Pancreas (tissue), 10 donors: ENCODE measurements around the gene CDC20. TPM values are rescaled to one million over a fixed set of nuclear protein-coding genes. Genes with fewer than 3 reads are reported as not detected.

ENCODE experiments used
- ATAC-seq, 4 donors: fragments of 200-7000 bp; cut with Tn5 transposase; one replicate each; pipeline versions ENCODE4 v1.8.0 to v1.9.1; 2020; ENCODE audit warnings: mild to moderate bottlenecking in 4 of 4, moderate library complexity in 4 of 4
- DNase-seq, 6 donors: peaks; one replicate each; pipeline ENCODE4 v3.0.0-alpha.2; 2020
- FAIRE-seq: peaks from 2 replicates; lab custom pipeline; 2012; peaks lifted over from hg19 to GRCh38; lab: Jason Lieb, UNC
- H3K27ac ChIP-seq, 4 donors: fragments of 200-600 bp; sonication (generic); 1 replicate in 3 of 4; 2 replicates in 1 of 4; pipeline versions ENCODE4 v1.5.0 to v1.8.0; 2020
- H3K27me3 ChIP-seq, 4 donors: fragments of 200-600 bp; one replicate each; pipeline ENCODE4 v1.8.0; 2021
- H3K36me3 ChIP-seq, 3 donors: fragments of 200-600 bp; sonication (generic) in 1 of 3; one replicate each; pipeline versions ENCODE4 v1.5.0 to v1.8.0; 2020 to 2021
- H3K4me1 ChIP-seq, 3 donors: fragments of 200-600 bp; one replicate each; pipeline ENCODE4 v1.8.0; 2021
- H3K4me3 ChIP-seq, 4 donors: fragments of 200-600 bp; sonication (generic) in 2 of 4; one replicate each; pipeline versions ENCODE4 v1.5.0 to v1.8.0; 2020 to 2021
- H3K9me3 ChIP-seq, 4 donors: fragments of 200-600 bp; one replicate each; pipeline ENCODE4 v1.8.0; 2021
- CTCF ChIP-seq, 4 donors: fragments of 200-600 bp; sonication (generic) in 3 of 4; IDR thresholded peaks; one replicate each; pipeline versions ENCODE4 v1.5.0 to v1.8.0; 2021; ENCODE audit warnings: antibody characterized with exemption in 4 of 4
- WGBS, 2 donors: extraction: QIAGEN DNeasy Blood & Tissue Kit; methylation state at CpG; one replicate each; pipeline ENCODE4 v1.1.7; 2013; 5-methylcytosine and 5-hydroxymethylcytosine counted together
- intact Hi-C, 3 donors: fragments of 100-400 bp; cut with DNase I; formaldehyde crosslinking; loops; one replicate each; pipeline versions ENCODE4 v1.11.1 to v1.14.2; 2022
- polyA plus RNA-seq, 2 donors: library from polyadenylated mRNA; stranded (reverse); fragments of 200-250 nt; gene quantifications; one replicate each; pipeline ENCODE4 v1.2.3, GENCODE V29; 2013
- total RNA-seq, 6 donors: library from RNA; stranded (reverse); fragmentation: NEBNext Ultra II Directional in 4 of 6; extraction: Animal tissue kit (Norgen Biotek cat#: 25700) in 4 of 6; gene quantifications; one replicate each; pipeline versions ENCODE4 v1.2.1 to v1.2.4, GENCODE V29; 2021 to 2023
- donor health status: healthy with polysubstance abuse.
- donor health status: DM: no; HTN: no; CAD: no; lungs with moderate emphysema.
- donor health status: DM: no; HTN: no; CAD: no.
- donor health status: control.
- donor health status: control.
- donor health status: Bipolar disorder and iron deficiency.
- donor health status: DM: yes; HTN: yes; CAD: no.
- donor health status: DM: no; HTN: no; CAD: no.
- donor health status: DM: no; HTN: no; CAD: no.
- donor health status: DM: yes; HTN: yes; CAD: no.

CDC20 gene
- total and polyA plus RNA-seq, 8 donors = 0.12 to 1.8 (median 0.52) TPM

- no peak for FAIRE-seq
- 89 to 92% methylated on average over 2 of the region's 2 CpGs for WGBS, 2 donors
- Histone ChIP-seq H3K4me1 (peaks cover 0 to 10% (median 0%) of the 10 kb centered on the region in 3 donors), H3K4me3 (no peak overlapping the region), H3K9me3 (no peaks in the 10 kb centered on the region), H3K27ac (no peak overlapping the region), H3K36me3 (no peaks in the 10 kb centered on the region), H3K27me3 (no peaks in the 10 kb centered on the region)
- no peak for TF ChIP-seq CTCF (IDR thresholded peaks at IDR 0.05)
- DNase-seq = no peak
- intact Hi-C loops = no loop called here
- ATAC-seq = no peak
These were observed 6.5 kb upstream of the CDC20 start for GRCh38 chr1:43352351-43352705.

DNA sequence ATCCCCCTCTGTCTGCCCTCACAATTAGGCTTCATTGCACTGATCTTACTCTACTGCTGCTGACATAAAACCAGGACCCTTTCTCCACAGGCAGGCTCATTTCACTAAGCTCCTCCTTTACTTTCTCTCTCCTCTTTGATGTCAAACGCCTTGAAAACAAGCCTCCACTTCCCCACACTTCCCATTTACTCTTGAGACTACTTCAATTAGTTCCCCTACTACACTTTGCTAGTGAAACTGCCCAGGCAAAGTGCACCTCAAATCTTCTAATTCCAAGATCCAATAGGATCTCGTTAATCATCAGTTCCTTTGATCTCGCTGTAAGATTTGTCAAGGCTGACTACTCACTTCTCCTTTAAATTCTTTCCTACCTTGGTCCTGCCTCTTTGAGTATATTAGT lies 5.9 kb upstream of the CDC20 start:
- Histone ChIP-seq H3K9me3 (no peaks in the 10 kb centered on the region), H3K27me3 (no peaks in the 10 kb centered on the region), H3K27ac (no peak overlapping the region), H3K4me3 (no peak overlapping the region), H3K36me3 (no peaks in the 10 kb centered on the region), H3K4me1 (peaks cover 0 to 13% (median 0%) of the 10 kb centered on the region in 3 donors)
- 78 to 84% methylated on average over 3 of the region's 3 CpGs for WGBS, 2 donors
- TF ChIP-seq CTCF (IDR thresholded peaks at IDR 0.05) = no peak
- FAIRE-seq (no peak), ATAC-seq (no peak), DNase-seq (no peak)
- intact Hi-C loops = no loop called here

GRCh38 chr1:43354471-43354870 lies 4.3 kb upstream of the CDC20 start:
- TF ChIP-seq CTCF (IDR thresholded peaks at IDR 0.05) = no peak
- FAIRE-seq = no peak
- H3K27ac ChIP-seq = no peak overlapping the region
- no peak for ATAC-seq
- intact Hi-C loops = no loop called here
- H3K27me3 ChIP-seq = no peaks in the 10 kb centered on the region
- DNase-seq = no peak
- H3K4me3 ChIP-seq = no peak overlapping the region
- H3K36me3 ChIP-seq = no peaks in the 10 kb centered on the region
- 88% methylated on average over 2 of the region's 2 CpGs for WGBS, 2 donors
- peaks cover 0 to 11% (median 0%) of the 10 kb centered on the region in 3 donors for H3K4me1 ChIP-seq
- no peaks in the 10 kb centered on the region for H3K9me3 ChIP-seq

DNA sequence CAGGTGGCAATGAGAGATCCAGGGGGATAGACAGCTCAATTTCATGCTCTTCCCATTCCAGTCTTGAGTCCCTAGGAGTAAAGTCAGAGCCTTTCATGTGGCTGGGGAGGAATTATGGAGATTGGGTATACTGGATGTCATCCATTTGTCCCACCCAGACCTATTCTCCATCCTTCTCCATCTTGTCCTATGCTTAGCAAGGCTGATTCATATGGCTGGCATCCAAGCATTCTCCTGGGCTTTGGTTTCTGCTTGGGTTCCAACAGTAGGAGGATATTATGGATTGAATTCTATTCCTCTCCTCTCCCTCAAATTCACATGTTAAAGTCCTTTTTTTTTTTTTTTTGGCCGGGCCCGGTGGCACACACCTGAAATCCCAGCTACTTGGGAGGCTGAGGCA lies 3.8 kb upstream of the CDC20 start:
- no peak overlapping the region for H3K27ac ChIP-seq
- peaks cover 0 to 8% (median 0%) of the 10 kb centered on the region in 3 donors for H3K4me1 ChIP-seq
- no peak for DNase-seq
- no peaks in the 10 kb centered on the region for H3K9me3 ChIP-seq
- H3K4me3 ChIP-seq = no peak overlapping the region
- intact Hi-C loops = no loop called here
- no peaks in the 10 kb centered on the region for H3K27me3 ChIP-seq
- H3K36me3 ChIP-seq = no peaks in the 10 kb centered on the region
- no peak for ATAC-seq
- 90 to 97% methylated on average over 2 of the region's 2 CpGs for WGBS, 2 donors
- no peak for TF ChIP-seq CTCF (IDR thresholded peaks at IDR 0.05)
- FAIRE-seq = no peak

- no peak for ATAC-seq
- no peak for TF ChIP-seq CTCF (IDR thresholded peaks at IDR 0.05)
- Histone ChIP-seq H3K4me1 (peaks cover 0 to 6% (median 0%) of the 10 kb centered on the region in 3 donors), H3K27ac (no peak overlapping the region), H3K4me3 (no peak overlapping the region), H3K9me3 (no peaks in the 10 kb centered on the region), H3K36me3 (no peaks in the 10 kb centered on the region), H3K27me3 (no peaks in the 10 kb centered on the region)
- no peak for DNase-seq
- WGBS, 2 donors = 85 to 87% methylated on average over 4 of the region's 4 CpGs
- intact Hi-C loops = no loop called here
- FAIRE-seq = no peak
These were observed 1.5 kb upstream of the CDC20 start for GRCh38 chr1:43357251-43357650.
